Trophoblast cell (in vitro differentiated cells and primary cell): Measurements from ENCODE around the gene MRPS6.

ENCODE experiments used
- DNase-seq, 2 donors: peaks; one replicate each; pipeline ENCODE4 v3.0.0-alpha.2; 2016
- H2AFZ ChIP-seq: 2 replicates; pipeline ENCODE4 v1.6.1; 2013; ENCODE audit warnings: low read length, moderate library complexity, mild to moderate bottlenecking; ENCODE audit not compliant: insufficient read depth, poor library complexity
- H2AK5ac ChIP-seq: 2 replicates; pipeline ENCODE4 v1.6.1; 2013; ENCODE audit warnings: mild to moderate bottlenecking, low read length
- H2BK120ac ChIP-seq: 2 replicates; pipeline ENCODE4 v1.6.1; 2013; ENCODE audit warnings: low read length, mild to moderate bottlenecking, moderate library complexity; ENCODE audit not compliant: insufficient read depth, poor library complexity
- H2BK12ac ChIP-seq: 2 replicates; pipeline ENCODE4 v1.6.1; 2013; ENCODE audit warnings: mild to moderate bottlenecking, low read length, moderate library complexity
- H2BK5ac ChIP-seq: 2 replicates; pipeline ENCODE4 v1.6.1; 2013; ENCODE audit warnings: low read length, low read depth, moderate library complexity, mild to moderate bottlenecking; ENCODE audit not compliant: poor library complexity
- H3K14ac ChIP-seq: 2 replicates; pipeline ENCODE4 v1.6.1; 2013; ENCODE audit warnings: mild to moderate bottlenecking, low read length
- H3K18ac ChIP-seq: 2 replicates; pipeline ENCODE4 v1.6.1; 2013; ENCODE audit warnings: mild to moderate bottlenecking, low read length
- H3K23ac ChIP-seq: 2 replicates; pipeline ENCODE4 v1.6.1; 2013; ENCODE audit warnings: low read length
- H3K27ac ChIP-seq: 2 replicates; pipeline ENCODE4 v1.5.1; 2013; ENCODE audit warnings: low read depth, mild to moderate bottlenecking, inconsistent platforms, low read length, moderate library complexity
- H3K27me3 ChIP-seq: 2 replicates; pipeline ENCODE4 v1.6.1; 2013; ENCODE audit warnings: inconsistent platforms, mild to moderate bottlenecking, low read length, moderate library complexity; ENCODE audit not compliant: insufficient read depth
- H3K36me3 ChIP-seq, 2 experiments: 1 replicate in 1 of 2; 2 replicates in 1 of 2; pipeline ENCODE4 v1.6.1; 2013; ENCODE audit warnings: low read length in 2 of 2, mild to moderate bottlenecking in 2 of 2, moderate library complexity in 1 of 2; ENCODE audit not compliant: insufficient read depth in 2 of 2, control insufficient read depth in 1 of 2
- H3K4ac ChIP-seq: 2 replicates; pipeline ENCODE4 v1.6.1; 2013; ENCODE audit warnings: low read depth, mild to moderate bottlenecking, low read length, moderate library complexity
- H3K4me1 ChIP-seq, 2 experiments: 1 replicate in 1 of 2; 2 replicates in 1 of 2; pipeline ENCODE4 v1.6.1; 2013; ENCODE audit warnings: low read length in 2 of 2, mild to moderate bottlenecking in 2 of 2, moderate library complexity in 1 of 2; ENCODE audit not compliant: insufficient read depth in 2 of 2, control insufficient read depth in 1 of 2
- H3K4me2 ChIP-seq: 2 replicates; pipeline ENCODE4 v1.6.1; 2013; ENCODE audit warnings: inconsistent platforms, mild to moderate bottlenecking, low read length, moderate library complexity
- H3K4me3 ChIP-seq: 2 replicates; pipeline ENCODE4 v1.5.1; 2013; ENCODE audit warnings: mild to moderate bottlenecking, low read depth, low read length, inconsistent platforms
- H3K79me1 ChIP-seq: one replicate; pipeline ENCODE4 v1.6.1; 2013; ENCODE audit warnings: low read length
- H3K79me2 ChIP-seq: 2 replicates; pipeline ENCODE4 v1.6.1; 2013; ENCODE audit warnings: low read length, mild to moderate bottlenecking; ENCODE audit not compliant: control insufficient read depth, insufficient read depth, poor library complexity
- H3K9ac ChIP-seq: 2 replicates; pipeline ENCODE4 v1.6.1; 2013; ENCODE audit warnings: mild to moderate bottlenecking, low read length
- H3K9me3 ChIP-seq: 2 replicates; pipeline ENCODE4 v1.6.1; 2013; ENCODE audit warnings: low read depth, mild to moderate bottlenecking, control low read depth, inconsistent platforms, low read length; ENCODE audit not compliant: insufficient read depth
- H4K12ac ChIP-seq: 2 replicates; pipeline ENCODE4 v1.6.1; 2013; ENCODE audit warnings: low read depth, mild to moderate bottlenecking, low read length, moderate library complexity
- H4K8ac ChIP-seq: 2 replicates; pipeline ENCODE4 v1.6.1; 2013; ENCODE audit warnings: low read depth, mild to moderate bottlenecking, low read length, moderate library complexity
- H4K91ac ChIP-seq: one replicate; pipeline ENCODE4 v1.6.1; 2013; ENCODE audit warnings: low read depth, mild to moderate bottlenecking, low read length, moderate library complexity
- WGBS: extraction: QIAGEN DNeasy Blood & Tissue Kit; methylation state at CpG from one replicate; pipeline ENCODE4 v1.1.7; 2013; ENCODE audit warnings: missing lambda C conversion rate; ENCODE audit not compliant: insufficient read length, insufficient coverage; ENCODE audit errors: extremely low coverage; 5-methylcytosine and 5-hydroxymethylcytosine counted together

Gene MRPS6

DNA sequence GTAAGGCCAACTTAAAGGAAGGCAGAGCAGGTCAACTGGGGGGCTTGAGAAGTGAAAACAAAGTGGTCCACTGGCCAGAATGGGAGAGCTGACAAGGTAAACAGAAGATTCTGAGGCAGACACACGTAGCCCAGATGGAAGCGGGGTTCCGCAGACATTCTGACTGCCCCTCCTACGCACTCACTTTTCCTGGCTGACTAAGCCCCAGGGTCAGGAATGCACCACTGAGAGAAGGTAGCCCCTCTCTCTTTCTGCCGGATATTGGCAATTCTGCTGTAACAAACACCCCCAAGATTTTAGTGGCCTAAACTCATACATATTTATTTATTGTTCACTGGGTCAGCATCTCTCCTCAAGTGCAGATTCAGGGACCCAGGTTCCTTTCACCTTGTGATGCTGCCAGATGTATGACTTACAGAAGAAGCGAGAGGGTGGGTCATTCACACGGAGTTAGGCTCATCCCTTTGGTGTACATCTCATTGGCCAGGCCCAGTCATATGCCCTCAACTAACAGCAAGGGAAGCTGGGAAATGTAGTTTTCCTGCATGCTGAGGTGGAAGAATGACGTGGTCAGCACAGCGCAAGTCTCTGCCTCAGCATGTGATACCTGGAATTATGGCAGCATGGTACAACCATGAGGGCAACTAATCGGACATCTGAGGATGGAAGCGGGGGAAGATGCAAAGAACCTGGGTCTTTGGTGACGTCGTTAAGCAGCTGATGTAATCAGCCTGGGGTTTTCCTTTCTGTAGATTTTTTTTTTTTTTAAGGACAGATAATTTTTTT lies 43.4 kb upstream of the MRPS6 start:
- Histone ChIP-seq H3K79me2 (no peaks in the 10 kb centered on the region), H3K27ac (no peak overlapping the region), H3K27me3 (no peaks in the 10 kb centered on the region), H3K36me3 (no peaks in the 10 kb centered on the region), H2BK12ac (no peak overlapping the region), H3K9me3 (no peaks in the 10 kb centered on the region), H4K8ac (peak overlapping the region; percentile 48), H3K79me1 (no peaks in the 10 kb centered on the region), H3K4me3 (no peak overlapping the region), H2AK5ac (no peak overlapping the region), H3K23ac (no peak overlapping the region), H2AFZ (peak overlapping the region; percentile 69), H3K4me1 (peaks cover 0 to 3% of the 10 kb centered on the region in 2 experiments), H2BK120ac (no peak overlapping the region), H3K14ac (no peak overlapping the region), H4K12ac (no peak overlapping the region), H3K9ac (no peak overlapping the region), H4K91ac (no peak overlapping the region), H2BK5ac (no peak overlapping the region), H3K4me2 (peak overlapping the region; percentile 48), H3K18ac (no peak overlapping the region), H3K4ac (no peak overlapping the region)
- WGBS: no CpG with 5 or more reads among the region's 13 CpGs
- peak; percentile 89 to 95 for DNase-seq

DNA sequence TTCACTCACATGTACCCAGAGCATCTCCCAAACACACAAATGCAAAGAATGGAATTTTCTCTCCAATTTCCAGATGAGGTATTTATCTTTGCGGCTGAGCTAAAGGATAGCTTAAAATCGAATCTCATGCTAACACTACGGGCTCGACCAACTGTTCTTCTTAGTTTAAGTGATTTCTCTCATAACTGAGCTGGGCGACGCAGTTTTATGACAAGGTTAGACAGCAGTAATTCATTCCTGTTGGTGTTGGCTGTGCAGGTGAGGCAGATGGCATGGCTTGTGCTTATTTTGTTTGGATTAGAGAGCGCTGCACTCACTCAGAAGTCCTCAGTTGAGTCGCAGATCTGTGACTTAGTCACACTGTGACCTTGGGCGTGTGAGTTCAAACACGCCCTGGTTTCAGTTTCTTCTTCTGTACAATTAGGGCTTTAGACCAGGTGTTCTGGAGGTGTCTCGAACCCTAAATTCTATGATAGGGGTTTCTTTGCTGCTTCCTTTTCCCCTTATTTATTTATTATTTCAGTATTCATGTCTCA lies 41.5 kb upstream of the MRPS6 start:
- H2BK120ac ChIP-seq: no peak overlapping the region
- H4K8ac ChIP-seq: no peak overlapping the region
- H3K4me2 ChIP-seq: no peak overlapping the region
- no peaks in the 10 kb centered on the region for H3K36me3 ChIP-seq
- H3K4ac ChIP-seq: no peak overlapping the region
- no peak overlapping the region for H2BK12ac ChIP-seq
- no peak overlapping the region for H3K27ac ChIP-seq
- no peaks in the 10 kb centered on the region for H3K9me3 ChIP-seq
- H3K23ac ChIP-seq: no peak overlapping the region
- DNase-seq: no peak
- peaks cover 0 to 3% of the 10 kb centered on the region in 2 experiments for H3K4me1 ChIP-seq
- H4K91ac ChIP-seq: no peak overlapping the region
- no peak overlapping the region for H4K12ac ChIP-seq
- no peak overlapping the region for H3K4me3 ChIP-seq
- no peaks in the 10 kb centered on the region for H3K79me2 ChIP-seq
- H3K9ac ChIP-seq: no peak overlapping the region
- WGBS: no CpG with 5 or more reads among the region's 11 CpGs
- no peak overlapping the region for H3K14ac ChIP-seq
- H2BK5ac ChIP-seq: no peak overlapping the region
- H2AK5ac ChIP-seq: no peak overlapping the region
- H3K79me1 ChIP-seq: no peaks in the 10 kb centered on the region
- no peak overlapping the region for H3K18ac ChIP-seq
- H3K27me3 ChIP-seq: no peaks in the 10 kb centered on the region
- no peak overlapping the region for H2AFZ ChIP-seq

DNA sequence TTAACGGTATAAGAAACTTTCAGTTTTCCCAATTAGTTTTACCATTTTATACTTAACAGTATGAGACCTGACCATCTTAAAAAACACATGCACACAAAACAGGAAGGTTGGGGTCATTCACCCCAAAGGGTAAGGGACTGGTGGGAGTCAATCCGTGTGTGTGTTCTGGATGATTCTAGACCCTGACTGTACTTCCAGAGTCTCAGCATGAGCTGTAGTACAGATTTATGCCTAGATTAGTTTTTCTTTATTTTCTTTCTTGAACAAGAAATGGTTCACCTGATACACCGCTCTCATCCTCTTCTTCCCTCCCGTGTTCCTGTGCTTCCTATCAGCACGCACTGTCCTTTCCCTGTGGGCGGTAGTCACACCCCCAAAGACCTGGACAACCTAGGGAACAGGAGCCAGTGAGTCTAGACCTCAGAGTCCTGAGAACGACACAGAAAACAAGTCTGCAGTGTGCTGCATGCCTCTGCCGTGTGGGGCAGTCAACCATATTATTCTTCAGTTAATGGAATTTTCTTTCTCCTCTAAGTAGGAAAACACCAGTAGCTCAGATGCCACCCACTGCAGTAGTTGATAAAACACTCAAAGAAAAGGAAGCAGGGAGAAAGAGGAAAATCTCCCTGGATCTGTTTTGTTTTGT lies 38.9 kb upstream of the MRPS6 start:
- no peak for DNase-seq
- Histone ChIP-seq H2BK5ac (no peak overlapping the region), H3K27me3 (no peaks in the 10 kb centered on the region), H3K79me1 (no peaks in the 10 kb centered on the region), H4K8ac (no peak overlapping the region), H3K4me3 (no peak overlapping the region), H4K91ac (no peak overlapping the region), H3K9me3 (no peaks in the 10 kb centered on the region), H2AK5ac (no peak overlapping the region), H2BK12ac (no peak overlapping the region), H3K79me2 (no peaks in the 10 kb centered on the region), H3K4ac (no peak overlapping the region), H3K9ac (no peak overlapping the region), H3K18ac (no peak overlapping the region), H3K36me3 (no peaks in the 10 kb centered on the region), H2AFZ (no peak overlapping the region), H3K4me1 (peaks cover 0 to 9% of the 10 kb centered on the region in 2 experiments), H3K14ac (no peak overlapping the region), H3K4me2 (no peak overlapping the region), H3K27ac (no peak overlapping the region), H3K23ac (no peak overlapping the region), H4K12ac (no peak overlapping the region), H2BK120ac (no peak overlapping the region)
- WGBS: no CpG with 5 or more reads among the region's 8 CpGs

DNA sequence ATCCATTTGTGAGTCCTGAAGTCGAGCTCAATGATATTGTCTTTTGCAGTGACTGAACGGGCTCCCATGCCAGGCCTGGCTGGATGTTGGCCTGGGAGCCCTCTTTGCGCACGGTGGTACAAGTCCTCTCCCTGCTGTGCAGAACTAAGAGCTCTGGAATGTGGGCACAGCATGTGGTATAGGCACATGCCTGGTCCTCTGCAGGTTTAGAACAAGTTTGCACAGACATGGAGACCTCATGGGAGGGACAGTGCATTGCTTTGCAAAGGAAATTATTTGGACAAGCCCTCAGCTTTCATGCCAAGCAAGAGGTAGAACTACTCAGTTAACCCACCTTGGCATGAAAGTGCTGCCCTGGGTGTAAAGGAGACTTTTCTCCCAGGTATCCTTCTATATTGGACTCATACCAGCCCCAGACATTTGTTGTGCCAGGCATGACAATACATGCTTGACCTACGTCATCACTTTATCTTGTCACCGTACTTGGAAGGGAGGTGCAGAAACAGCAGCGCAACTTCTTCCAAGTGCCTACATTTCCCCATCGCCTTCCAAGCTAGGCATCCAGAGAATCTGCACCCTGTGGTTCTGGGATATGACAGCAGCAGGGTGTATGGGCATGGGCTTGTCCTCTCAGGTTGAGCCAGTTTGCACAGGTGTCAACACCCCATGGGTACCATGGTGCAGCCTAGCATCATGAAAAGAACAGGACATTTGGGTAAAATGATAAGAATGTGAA lies 37.6 kb upstream of the MRPS6 start:
- no peak overlapping the region for H2BK120ac ChIP-seq
- peaks cover 0 to 8% of the 10 kb centered on the region in 2 experiments for H3K4me1 ChIP-seq
- no CpG with 5 or more reads among the region's 8 CpGs for WGBS
- no peak overlapping the region for H4K8ac ChIP-seq
- no peaks in the 10 kb centered on the region for H3K79me2 ChIP-seq
- H2BK12ac ChIP-seq: no peak overlapping the region
- no peak overlapping the region for H4K91ac ChIP-seq
- H3K36me3 ChIP-seq: no peaks in the 10 kb centered on the region
- no peak overlapping the region for H3K4me2 ChIP-seq
- no peaks in the 10 kb centered on the region for H3K79me1 ChIP-seq
- no peaks in the 10 kb centered on the region for H3K9me3 ChIP-seq
- no peak for DNase-seq
- H3K4me3 ChIP-seq: no peak overlapping the region
- no peak overlapping the region for H3K18ac ChIP-seq
- no peak overlapping the region for H4K12ac ChIP-seq
- no peak overlapping the region for H3K14ac ChIP-seq
- no peak overlapping the region for H3K4ac ChIP-seq
- H3K23ac ChIP-seq: no peak overlapping the region
- H2AK5ac ChIP-seq: no peak overlapping the region
- no peak overlapping the region for H2BK5ac ChIP-seq
- no peak overlapping the region for H3K27ac ChIP-seq
- H2AFZ ChIP-seq: no peak overlapping the region
- no peaks in the 10 kb centered on the region for H3K27me3 ChIP-seq
- H3K9ac ChIP-seq: peak overlapping the region; percentile 35
